B cell (primary cell): ENCODE results near the gene SLC25A13. TPM values are rescaled to one million over a fixed set of nuclear protein-coding genes. Genes with fewer than 3 reads are reported as not detected.

Experiments used
- ATAC-seq: fragments of 200-7000 bp; cut with Tn5 transposase; one replicate; pipeline ENCODE4 v1.10.0; 2021; ENCODE audit warnings: low read depth, mild to moderate bottlenecking, moderate number of reproducible peaks, moderate library complexity
- CTCF ChIA-PET: fragments of 350-600 bp; sonication (Branson Sonifier 250); formaldehyde crosslinking; loops from one replicate; lab custom pipeline; 2021; ENCODE audit warnings: antibody characterized with exemption, inconsistent platforms; lab: Charles Lee
- POLR2A ChIA-PET: fragments of 350-600 bp; sonication (Branson Sonifier 250); formaldehyde crosslinking; loops from one replicate; lab custom pipeline; 2021; ENCODE audit warnings: antibody characterized with exemption; lab: Charles Lee
- DNase-seq: peaks from one replicate; pipeline ENCODE4 v3.0.0; 2013
- H2AFZ ChIP-seq: 2 replicates; pipeline ENCODE4 v1.6.1; 2012; ENCODE audit warnings: mild to moderate bottlenecking, low read depth, low read length; ENCODE audit not compliant: insufficient read depth, poor library complexity, severe bottlenecking
- H3K27ac ChIP-seq, 2 donors: 1 replicate in 1 of 2; 2 replicates in 1 of 2; pipeline ENCODE4 v1.5.1; 2012 to 2013; ENCODE audit warnings: low read length in 2 of 2, mild to moderate bottlenecking in 2 of 2, moderate library complexity in 1 of 2
- H3K27me3 ChIP-seq, 4 experiments: fragments of 200-600 bp in 1 of 4; sonication (generic) in 1 of 4; replicated peaks in 1 of 4; 1 replicate in 2 of 4; 2 replicates in 2 of 4; pipeline versions ENCODE4 v1.6.1 to v1.7.0; 2013 to 2016; ENCODE audit warnings: low read length in 3 of 4, mild to moderate bottlenecking in 2 of 4, mixed read lengths in 1 of 4, moderate library complexity in 1 of 4; ENCODE audit not compliant: insufficient read depth in 4 of 4, control insufficient read depth in 3 of 4; ENCODE audit errors: control extremely low read depth in 1 of 4
- H3K36me3 ChIP-seq, 2 experiments: replicated peaks in 1 of 2; 1 replicate in 1 of 2; 2 replicates in 1 of 2; pipeline versions ENCODE4 v1.6.1 to v1.7.1; 2013; ENCODE audit warnings: low read length in 1 of 2; ENCODE audit not compliant: insufficient read depth in 2 of 2, control insufficient read depth in 1 of 2; ENCODE audit errors: control extremely low read depth in 1 of 2, extremely low read depth in 1 of 2
- H3K4me1 ChIP-seq, 2 donors: fragments of 200-600 bp in 1 of 2; sonication (generic) in 1 of 2; 1 replicate in 1 of 2; 2 replicates in 1 of 2; pipeline versions ENCODE4 v1.5.1 to v1.6.1; 2013 to 2017; ENCODE audit warnings: low read length in 2 of 2; ENCODE audit not compliant: control insufficient read depth in 2 of 2, insufficient read depth in 2 of 2
- H3K4me2 ChIP-seq: replicated peaks from 2 replicates; pipeline ENCODE3; 2012; ENCODE audit warnings: mild to moderate bottlenecking, low read depth, low read length; ENCODE audit not compliant: poor library complexity, severe bottlenecking
- H3K4me3 ChIP-seq, 5 experiments: fragments of 200-600 bp in 1 of 5; sonication (generic) in 1 of 5; 1 replicate in 3 of 5; 2 replicates in 2 of 5; pipeline versions ENCODE4 v1.5.1 to v1.7.0; 2011 to 2016; ENCODE audit warnings: low read length in 4 of 5, mild to moderate bottlenecking in 4 of 5, low read depth in 2 of 5, control low read depth in 1 of 5, moderate library complexity in 1 of 5; ENCODE audit not compliant: insufficient read depth in 1 of 5; ENCODE audit errors: control extremely low read depth in 1 of 5, extremely low read depth in 1 of 5
- H3K79me2 ChIP-seq: fragments of 200-600 bp; sonication (generic); one replicate; pipeline ENCODE4 v1.6.0; 2016; ENCODE audit warnings: low read length; ENCODE audit not compliant: control insufficient read depth, insufficient read depth
- H3K9ac ChIP-seq: fragments of 200-600 bp; sonication (generic); 2 replicates; pipeline ENCODE4 v1.6.1; 2017; ENCODE audit warnings: mild to moderate bottlenecking, low read length, moderate library complexity
- H3K9me3 ChIP-seq, 3 donors: one replicate each; pipeline versions ENCODE4 v1.6.1 to v1.7.1; 2013; ENCODE audit warnings: low read length in 2 of 3; ENCODE audit not compliant: control insufficient read depth in 2 of 3, insufficient read depth in 1 of 3; ENCODE audit errors: control extremely low read depth in 1 of 3
- H4K20me1 ChIP-seq: 2 replicates; pipeline ENCODE4 v1.6.0; 2012; ENCODE audit warnings: mild to moderate bottlenecking, low read length; ENCODE audit not compliant: insufficient read depth, control insufficient read depth, poor library complexity, severe bottlenecking
- H3K27ac Mint-ChIP-seq: one replicate; pipeline ENCODE4 v1.8.0; 2021; ENCODE audit warnings: mixed read lengths
- H3K27me3 Mint-ChIP-seq: one replicate; pipeline ENCODE4 v1.8.0; 2021; ENCODE audit warnings: mixed read lengths
- H3K4me1 Mint-ChIP-seq: one replicate; pipeline ENCODE4 v1.8.0; 2021; ENCODE audit warnings: mixed read lengths
- H3K4me3 Mint-ChIP-seq: one replicate; pipeline ENCODE4 v1.8.0; 2021; ENCODE audit warnings: mixed read lengths
- H3K9me3 Mint-ChIP-seq: one replicate; pipeline ENCODE4 v1.8.0; 2022; ENCODE audit warnings: mixed read lengths; ENCODE audit not compliant: insufficient read depth
- CTCF ChIP-seq: fragments of 200-600 bp; IDR thresholded peaks from one replicate; pipeline ENCODE4 v1.8.0; 2022; ENCODE audit warnings: antibody characterized with exemption, mild to moderate bottlenecking
- EZH2 ChIP-seq: IDR thresholded peaks from 2 replicates; pipeline ENCODE4 v1.6.1; 2012; ENCODE audit warnings: borderline replicate concordance, low read depth, mild to moderate bottlenecking, moderate library complexity, low read length; ENCODE audit not compliant: insufficient read depth, poor library complexity, severe bottlenecking
- WGBS: methylation state at CpG from one replicate; pipeline ENCODE4 v1.1.5; 2013; ENCODE audit warnings: missing lambda C conversion rate; ENCODE audit not compliant: insufficient coverage; 5-methylcytosine and 5-hydroxymethylcytosine counted together
- intact Hi-C: fragments of 100-400 bp; cut with micrococcal nuclease; formaldehyde crosslinking; loops from one replicate; pipeline ENCODE4 v1.10.0; 2022
- polyA plus RNA-seq: library from polyadenylated mRNA; depleted of rRNA; stranded (reverse); fragments of >200 nt; gene quantifications from 2 replicates; pipeline ENCODE4 v1.2.3, GENCODE V29; 2012
- total RNA-seq, 2 donors: library from RNA; stranded (reverse); fragments of 120-200 nt in 1 of 2; gene quantifications; 1 replicate in 1 of 2; 2 replicates in 1 of 2; pipeline versions ENCODE4 v1.2.3 to v1.2.4, GENCODE V29; 2013 to 2022

Gene SLC25A13
- total and polyA plus RNA-seq, 2 donors (not counting 1 experiment from before 2014, with no cell fraction given), result 12.5 to 30.9 TPM

- no peak for DNase-seq
- H3K4me1 ChIP-seq, result no peaks in the 10 kb centered on the region
- Mint-ChIP-seq H3K27ac (no peak overlapping the region), H3K27me3 (no peaks in the 10 kb centered on the region), H3K4me3 (no peak overlapping the region), H3K4me1 (no peaks in the 10 kb centered on the region), H3K9me3 (no peaks in the 10 kb centered on the region)
- no peaks in the 10 kb centered on the region for H3K27me3 ChIP-seq
- WGBS, result 60% methylated on average over 1 of the region's 1 CpG
- H4K20me1 ChIP-seq, result no peaks in the 10 kb centered on the region
- no peaks in the 10 kb centered on the region for H3K9me3 ChIP-seq
- ATAC-seq, result no peak
- no peak overlapping the region for H2AFZ ChIP-seq
- ChIA-PET CTCF (no interaction called here), POLR2A (no interaction called here)
- no peak overlapping the region for H3K4me2 ChIP-seq
- TF ChIP-seq EZH2, result no peak
- TF ChIP-seq CTCF, result no peak
- H3K36me3 ChIP-seq, result peaks cover 4 to 15% of the 10 kb centered on the region in 2 experiments
- no peaks in the 10 kb centered on the region for H3K79me2 ChIP-seq
- H3K27ac ChIP-seq, result no peak overlapping the region
- intact Hi-C loops, result no loop called here
- no peak overlapping the region for H3K4me3 ChIP-seq
- H3K9ac ChIP-seq, result no peak overlapping the region
Measured at GRCh38 chr7:96144260-96144526, 177.7 kb downstream of the SLC25A13 start.

- no peaks in the 10 kb centered on the region for H3K27me3 ChIP-seq
- H3K4me3 ChIP-seq, result no peak overlapping the region
- Mint-ChIP-seq H3K4me3 (no peak overlapping the region), H3K27ac (no peak overlapping the region), H3K27me3 (no peaks in the 10 kb centered on the region), H3K4me1 (no peaks in the 10 kb centered on the region), H3K9me3 (no peaks in the 10 kb centered on the region)
- no peaks in the 10 kb centered on the region for H3K4me1 ChIP-seq
- H4K20me1 ChIP-seq, result no peaks in the 10 kb centered on the region
- no peak overlapping the region for H3K9ac ChIP-seq
- H3K4me2 ChIP-seq, result no peak overlapping the region
- no peaks in the 10 kb centered on the region for H3K79me2 ChIP-seq
- H2AFZ ChIP-seq, result no peak overlapping the region
- 100% methylated on average over 1 of the region's 1 CpG for WGBS
- no peaks in the 10 kb centered on the region for H3K9me3 ChIP-seq
- TF ChIP-seq CTCF (no peak), EZH2 (no peak)
- H3K36me3 ChIP-seq, result peaks cover 4 to 15% of the 10 kb centered on the region in 2 experiments
- ChIA-PET POLR2A (no interaction called here), CTCF (no interaction called here)
- H3K27ac ChIP-seq, result no peak overlapping the region
- DNase-seq (no peak), ATAC-seq (no peak)
- intact Hi-C loops, result no loop called here
Measured at GRCh38 chr7:96143495-96144259, 178.2 kb downstream of the SLC25A13 start.
